Gastrocnemius medialis (tissue), 4 donors: ENCODE measurements around the gene MPPED2. TPM values are rescaled to one million over a fixed set of nuclear protein-coding genes. Genes with fewer than 3 reads are reported as not detected.
A peak's percentile ranks its signal among the peaks of the same experiment; 100 is the strongest.

ENCODE experiments used
- ATAC-seq, 2 donors: fragments of 150-250 bp; one replicate each; pipeline ENCODE4 v1.9.1; 2016
- DNase-seq, 2 donors: peaks; one replicate each; pipeline ENCODE4 v3.0.0-alpha.2; 2019
- H3K27ac ChIP-seq, 4 donors: fragments of 200-600 bp; sonication (generic); 1 replicate in 1 of 4; 2 replicates in 3 of 4; pipeline ENCODE4 v1.5.1; 2016 to 2018; ENCODE audit warnings: mild to moderate bottlenecking in 2 of 4, moderate library complexity in 1 of 4
- H3K27me3 ChIP-seq, 3 donors: fragments of 200-600 bp; sonication (generic) in 2 of 3; 1 replicate in 1 of 3; 2 replicates in 2 of 3; pipeline versions ENCODE4 v1.5.1 to v1.6.0; 2016 to 2019; ENCODE audit warnings: mild to moderate bottlenecking in 1 of 3, moderate library complexity in 1 of 3
- H3K36me3 ChIP-seq, 2 donors: fragments of 200-600 bp; sonication (generic) in 1 of 2; one replicate each; pipeline ENCODE4 v1.5.1; 2017 to 2018
- H3K4me1 ChIP-seq, 2 donors: fragments of 200-600 bp; sonication (generic) in 1 of 2; one replicate each; pipeline ENCODE4 v1.5.1; 2016 to 2017; ENCODE audit warnings: mild to moderate bottlenecking in 2 of 2
- H3K4me3 ChIP-seq, 4 donors: fragments of 200-600 bp; sonication (generic) in 3 of 4; 1 replicate in 1 of 4; 2 replicates in 3 of 4; pipeline ENCODE4 v1.5.1; 2016 to 2019; ENCODE audit warnings: mild to moderate bottlenecking in 2 of 4
- H3K9me3 ChIP-seq, 3 donors: fragments of 200-600 bp; sonication (generic) in 2 of 3; 1 replicate in 1 of 3; 2 replicates in 2 of 3; pipeline ENCODE4 v1.5.1; 2016 to 2019
- POLR2A ChIP-seq, 2 donors: fragments of 450-650 bp; IDR thresholded peaks; one replicate each; pipeline ENCODE4 v1.6.1; 2017; ENCODE audit warnings: antibody characterized with exemption in 2 of 2, mild to moderate bottlenecking in 2 of 2, moderate library complexity in 2 of 2
- in situ Hi-C, 4 donors: fragments of 200-750 bp; cut with MboI; loops; one replicate each; pipeline versions ENCODE4 v1.15.0 to v1.8.0; 2017; ENCODE audit warnings: low sequenced_read_pairs in 4 of 4
- intact Hi-C: fragments of 100-400 bp; cut with DNase I; formaldehyde crosslinking; loops from one replicate; pipeline ENCODE4 v1.15.1; 2023; ENCODE audit warnings: low total_unique reads
- total RNA-seq, 4 donors: library from RNA; depleted of rRNA; stranded (reverse); fragments of >200 nt; gene quantifications; one replicate each; pipeline versions ENCODE4 v1.1.0 to v1.2.3, GENCODE V29; 2016
- TF ChIP-seq, protein P1 (sequence below), 5 experiments: fragments of 450-650 bp in 3 of 5; fragments of 200-600 bp in 2 of 5; sonication (generic) in 2 of 5; IDR thresholded peaks in 4 of 5; conservative IDR thresholded peaks in 1 of 5; 1 replicate in 4 of 5; 2 replicates in 1 of 5; pipeline ENCODE4 v1.5.1; 2016 to 2019; ENCODE audit warnings: antibody characterized with exemption in 5 of 5, mild to moderate bottlenecking in 3 of 5, moderate library complexity in 3 of 5

The MPPED2 gene
- total RNA-seq, 4 donors from 2014 or later, result 0.78 to 4.4 (median 2.2) TPM

DNA sequence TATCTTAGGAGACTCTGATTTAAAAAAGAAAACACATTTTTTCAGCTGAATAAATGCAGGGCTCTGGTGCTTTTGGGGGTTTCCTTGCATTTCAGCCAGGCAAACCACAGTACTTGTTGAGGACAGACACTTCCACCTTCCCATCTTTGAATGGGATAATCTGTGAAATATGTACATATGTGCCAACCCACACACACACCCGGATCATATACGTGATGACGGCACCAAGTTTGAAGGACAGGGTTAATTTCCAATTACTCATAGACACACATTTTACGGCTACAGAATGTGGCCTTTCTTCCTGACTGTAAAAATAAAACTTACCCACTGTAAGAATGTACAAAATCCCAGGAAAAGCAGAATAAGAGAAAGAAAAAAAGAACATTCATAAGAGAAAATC lies 104.4 kb downstream of the MPPED2 start:
- ATAC-seq (no peak), DNase-seq (no peak)
- Histone ChIP-seq H3K27me3 (no peaks in the 10 kb centered on the region), H3K9me3 (no peaks in the 10 kb centered on the region), H3K36me3 (no peaks in the 10 kb centered on the region), H3K4me3 (no peak overlapping the region), H3K4me1 (peaks cover 16 to 40% of the 10 kb centered on the region in 2 donors), H3K27ac (peak overlapping the region in 1 of 4 donors; percentile 11)
- in situ Hi-C loops, result no loop called here
- no peak for TF ChIP-seq POLR2A (IDR thresholded peaks at IDR 0.05)
- TF ChIP-seq, protein P1, sequence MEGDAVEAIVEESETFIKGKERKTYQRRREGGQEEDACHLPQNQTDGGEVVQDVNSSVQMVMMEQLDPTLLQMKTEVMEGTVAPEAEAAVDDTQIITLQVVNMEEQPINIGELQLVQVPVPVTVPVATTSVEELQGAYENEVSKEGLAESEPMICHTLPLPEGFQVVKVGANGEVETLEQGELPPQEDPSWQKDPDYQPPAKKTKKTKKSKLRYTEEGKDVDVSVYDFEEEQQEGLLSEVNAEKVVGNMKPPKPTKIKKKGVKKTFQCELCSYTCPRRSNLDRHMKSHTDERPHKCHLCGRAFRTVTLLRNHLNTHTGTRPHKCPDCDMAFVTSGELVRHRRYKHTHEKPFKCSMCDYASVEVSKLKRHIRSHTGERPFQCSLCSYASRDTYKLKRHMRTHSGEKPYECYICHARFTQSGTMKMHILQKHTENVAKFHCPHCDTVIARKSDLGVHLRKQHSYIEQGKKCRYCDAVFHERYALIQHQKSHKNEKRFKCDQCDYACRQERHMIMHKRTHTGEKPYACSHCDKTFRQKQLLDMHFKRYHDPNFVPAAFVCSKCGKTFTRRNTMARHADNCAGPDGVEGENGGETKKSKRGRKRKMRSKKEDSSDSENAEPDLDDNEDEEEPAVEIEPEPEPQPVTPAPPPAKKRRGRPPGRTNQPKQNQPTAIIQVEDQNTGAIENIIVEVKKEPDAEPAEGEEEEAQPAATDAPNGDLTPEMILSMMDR (IDR thresholded peaks at IDR 0.05 in 4 of 5, conservative IDR thresholded peaks at IDR 0.05 in 1 of 5), result no peak
- intact Hi-C loops, result no loop called here

DNA sequence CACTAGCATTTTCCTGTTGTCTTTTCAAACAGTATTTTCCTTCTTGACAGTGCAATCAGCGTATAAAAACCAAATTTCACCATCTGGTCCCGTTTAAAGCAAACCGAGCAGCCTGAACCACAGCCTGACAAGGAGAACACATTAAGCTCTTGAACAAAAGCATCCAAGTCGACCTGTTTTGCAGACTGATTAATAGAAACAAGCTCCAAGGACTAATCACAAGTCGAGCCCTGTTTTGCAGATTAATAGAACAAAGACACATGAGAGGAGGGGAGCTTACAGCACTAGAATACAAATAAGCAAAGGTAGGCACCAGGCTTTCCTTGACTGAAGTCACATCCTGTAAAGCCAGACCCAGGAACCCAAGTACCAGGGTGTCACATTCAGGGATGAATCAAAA lies 104.8 kb downstream of the MPPED2 start:
- peaks cover 16 to 40% of the 10 kb centered on the region in 2 donors for H3K4me1 ChIP-seq
- DNase-seq (no peak), ATAC-seq (no peak)
- no peaks in the 10 kb centered on the region for H3K9me3 ChIP-seq
- peak overlapping the region in 2 of 4 donors; percentile 7 to 11 for H3K27ac ChIP-seq
- no peaks in the 10 kb centered on the region for H3K27me3 ChIP-seq
- no peak overlapping the region for H3K4me3 ChIP-seq
- in situ Hi-C loops (no loop called here), intact Hi-C loops (no loop called here)
- H3K36me3 ChIP-seq, result no peaks in the 10 kb centered on the region
- TF ChIP-seq, protein P1 (IDR thresholded peaks at IDR 0.05 in 4 of 5, conservative IDR thresholded peaks at IDR 0.05 in 1 of 5), result no peak
- no peak for TF ChIP-seq POLR2A (IDR thresholded peaks at IDR 0.05)

DNA sequence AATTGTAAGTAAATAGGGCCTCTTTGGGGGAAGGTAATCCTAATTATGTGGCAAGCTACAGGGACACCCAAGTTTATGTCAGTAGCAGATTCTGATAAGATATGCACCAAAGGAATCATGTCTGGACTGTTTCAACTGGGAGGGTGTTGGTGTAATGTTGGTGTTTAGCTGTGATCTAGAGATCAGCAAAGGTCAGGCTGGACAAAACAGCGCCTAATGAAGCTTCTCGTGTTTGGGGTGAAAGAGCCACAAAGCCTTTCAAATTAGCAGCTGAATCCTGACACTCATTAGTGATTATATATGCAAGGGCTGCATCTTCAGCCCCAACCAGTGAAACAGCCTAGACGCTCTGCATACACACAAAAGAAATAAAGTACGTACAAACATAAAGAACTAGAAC lies 106.3 kb downstream of the MPPED2 start:
- ATAC-seq (no peak), DNase-seq (no peak)
- H3K4me3 ChIP-seq, result no peak overlapping the region
- H3K9me3 ChIP-seq, result no peaks in the 10 kb centered on the region
- H3K27ac ChIP-seq, result peak overlapping the region in 3 of 4 donors; percentile 3 to 55 (median 31)
- in situ Hi-C loops (no loop called here), intact Hi-C loops (no loop called here)
- no peaks in the 10 kb centered on the region for H3K36me3 ChIP-seq
- no peak for TF ChIP-seq POLR2A (IDR thresholded peaks at IDR 0.05)
- TF ChIP-seq, protein P1 (IDR thresholded peaks at IDR 0.05 in 4 of 5, conservative IDR thresholded peaks at IDR 0.05 in 1 of 5), result no peak
- no peaks in the 10 kb centered on the region for H3K27me3 ChIP-seq
- H3K4me1 ChIP-seq, result peaks cover 16 to 40% of the 10 kb centered on the region in 2 donors

DNA sequence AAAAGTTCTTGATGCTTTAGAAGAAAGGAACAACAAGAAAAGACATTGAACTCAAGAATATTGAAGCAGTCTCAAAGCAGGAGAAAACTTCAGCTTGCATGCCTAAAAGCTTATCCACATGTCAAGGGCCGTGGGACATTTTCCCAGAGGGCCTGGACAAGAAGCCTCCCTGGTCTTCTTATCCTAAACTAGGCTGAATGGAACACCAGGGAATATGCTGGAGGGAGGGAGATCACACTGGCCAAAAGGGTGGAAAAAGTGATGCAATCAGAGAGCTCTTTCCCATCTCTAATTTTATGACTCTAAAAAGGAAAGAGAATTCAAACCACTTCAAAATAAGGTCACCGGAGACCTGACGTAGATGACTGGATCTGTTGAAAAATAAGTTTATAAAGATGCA lies 107.2 kb downstream of the MPPED2 start:
- H3K27ac ChIP-seq, result peak overlapping the region; percentile 24 to 55 (median 32)
- TF ChIP-seq, protein P1 (IDR thresholded peaks at IDR 0.05 in 4 of 5, conservative IDR thresholded peaks at IDR 0.05 in 1 of 5), result no peak
- no peak for TF ChIP-seq POLR2A (IDR thresholded peaks at IDR 0.05)
- no peaks in the 10 kb centered on the region for H3K36me3 ChIP-seq
- peak overlapping the region in 3 of 4 donors; percentile 1 to 10 (median 5) for H3K4me3 ChIP-seq
- DNase-seq, result peak in 1 of 2 donors; percentile 16
- H3K9me3 ChIP-seq, result no peaks in the 10 kb centered on the region
- no peaks in the 10 kb centered on the region for H3K27me3 ChIP-seq
- intact Hi-C loops, result no loop called here
- peaks cover 16 to 40% of the 10 kb centered on the region in 2 donors for H3K4me1 ChIP-seq
- in situ Hi-C loops, result no loop called here
- peak; percentile 77 to 81 for ATAC-seq

DNA sequence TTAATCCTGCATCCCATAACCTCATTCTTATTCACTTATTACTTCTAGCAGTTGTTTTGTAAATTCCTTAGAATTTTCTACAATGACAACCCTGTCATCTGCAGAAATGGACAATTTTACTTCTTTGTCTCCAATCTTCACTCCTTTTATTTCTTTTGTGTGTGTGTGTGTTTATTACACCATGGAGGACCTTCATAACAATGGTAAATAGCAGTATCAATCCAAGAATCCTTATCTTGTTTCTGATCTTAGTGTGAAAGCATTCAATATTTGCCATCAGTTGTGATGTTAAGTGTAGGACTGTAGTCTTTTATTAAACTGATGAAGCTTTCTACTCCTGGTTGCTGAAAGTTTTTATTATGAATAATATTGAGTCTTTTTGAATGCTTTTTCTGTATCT lies 109.1 kb downstream of the MPPED2 start:
- in situ Hi-C loops (no loop called here), intact Hi-C loops (no loop called here)
- TF ChIP-seq, protein P1 (IDR thresholded peaks at IDR 0.05 in 4 of 5, conservative IDR thresholded peaks at IDR 0.05 in 1 of 5), result no peak
- no peak for TF ChIP-seq POLR2A (IDR thresholded peaks at IDR 0.05)
- Histone ChIP-seq H3K27ac (no peak overlapping the region), H3K9me3 (no peaks in the 10 kb centered on the region), H3K36me3 (no peaks in the 10 kb centered on the region), H3K4me1 (peaks cover 16 to 35% of the 10 kb centered on the region in 2 donors), H3K27me3 (no peaks in the 10 kb centered on the region), H3K4me3 (no peak overlapping the region)
- ATAC-seq (no peak), DNase-seq (no peak)
